ENCODE data around the gene RPS6KL1.

The RPS6KL1 gene

DNA sequence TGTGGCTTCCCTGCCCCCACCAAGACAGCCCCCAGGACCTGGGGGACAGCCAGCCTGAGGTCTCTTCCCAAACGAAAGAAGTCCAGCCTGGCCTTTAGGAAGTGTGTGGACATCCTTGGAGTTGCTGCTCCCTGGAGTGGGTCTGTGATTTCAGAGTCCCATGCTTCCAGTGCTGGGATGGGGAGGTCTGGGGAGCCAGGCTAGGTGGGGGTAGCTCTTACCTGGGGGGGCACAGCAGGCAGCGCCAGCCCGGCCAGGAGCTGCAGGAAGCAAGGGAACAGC, 31.8 kb upstream of the RPS6KL1 start (continued):
- TF ChIP-seq, protein P1, sequence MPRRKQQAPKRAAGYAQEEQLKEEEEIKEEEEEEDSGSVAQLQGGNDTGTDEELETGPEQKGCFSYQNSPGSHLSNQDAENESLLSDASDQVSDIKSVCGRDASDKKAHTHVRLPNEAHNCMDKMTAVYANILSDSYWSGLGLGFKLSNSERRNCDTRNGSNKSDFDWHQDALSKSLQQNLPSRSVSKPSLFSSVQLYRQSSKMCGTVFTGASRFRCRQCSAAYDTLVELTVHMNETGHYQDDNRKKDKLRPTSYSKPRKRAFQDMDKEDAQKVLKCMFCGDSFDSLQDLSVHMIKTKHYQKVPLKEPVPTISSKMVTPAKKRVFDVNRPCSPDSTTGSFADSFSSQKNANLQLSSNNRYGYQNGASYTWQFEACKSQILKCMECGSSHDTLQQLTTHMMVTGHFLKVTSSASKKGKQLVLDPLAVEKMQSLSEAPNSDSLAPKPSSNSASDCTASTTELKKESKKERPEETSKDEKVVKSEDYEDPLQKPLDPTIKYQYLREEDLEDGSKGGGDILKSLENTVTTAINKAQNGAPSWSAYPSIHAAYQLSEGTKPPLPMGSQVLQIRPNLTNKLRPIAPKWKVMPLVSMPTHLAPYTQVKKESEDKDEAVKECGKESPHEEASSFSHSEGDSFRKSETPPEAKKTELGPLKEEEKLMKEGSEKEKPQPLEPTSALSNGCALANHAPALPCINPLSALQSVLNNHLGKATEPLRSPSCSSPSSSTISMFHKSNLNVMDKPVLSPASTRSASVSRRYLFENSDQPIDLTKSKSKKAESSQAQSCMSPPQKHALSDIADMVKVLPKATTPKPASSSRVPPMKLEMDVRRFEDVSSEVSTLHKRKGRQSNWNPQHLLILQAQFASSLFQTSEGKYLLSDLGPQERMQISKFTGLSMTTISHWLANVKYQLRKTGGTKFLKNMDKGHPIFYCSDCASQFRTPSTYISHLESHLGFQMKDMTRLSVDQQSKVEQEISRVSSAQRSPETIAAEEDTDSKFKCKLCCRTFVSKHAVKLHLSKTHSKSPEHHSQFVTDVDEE (CRISPR knock-in tag; IDR thresholded peaks at IDR 0.05) = no peak
- TF ChIP-seq ZC3H10 (CRISPR knock-in tag; IDR thresholded peaks at IDR 0.05) (no peak), TOX (CRISPR knock-in tag; IDR thresholded peaks at IDR 0.05; ENCODE audit: borderline replicate concordance) (no peak)

DNA sequence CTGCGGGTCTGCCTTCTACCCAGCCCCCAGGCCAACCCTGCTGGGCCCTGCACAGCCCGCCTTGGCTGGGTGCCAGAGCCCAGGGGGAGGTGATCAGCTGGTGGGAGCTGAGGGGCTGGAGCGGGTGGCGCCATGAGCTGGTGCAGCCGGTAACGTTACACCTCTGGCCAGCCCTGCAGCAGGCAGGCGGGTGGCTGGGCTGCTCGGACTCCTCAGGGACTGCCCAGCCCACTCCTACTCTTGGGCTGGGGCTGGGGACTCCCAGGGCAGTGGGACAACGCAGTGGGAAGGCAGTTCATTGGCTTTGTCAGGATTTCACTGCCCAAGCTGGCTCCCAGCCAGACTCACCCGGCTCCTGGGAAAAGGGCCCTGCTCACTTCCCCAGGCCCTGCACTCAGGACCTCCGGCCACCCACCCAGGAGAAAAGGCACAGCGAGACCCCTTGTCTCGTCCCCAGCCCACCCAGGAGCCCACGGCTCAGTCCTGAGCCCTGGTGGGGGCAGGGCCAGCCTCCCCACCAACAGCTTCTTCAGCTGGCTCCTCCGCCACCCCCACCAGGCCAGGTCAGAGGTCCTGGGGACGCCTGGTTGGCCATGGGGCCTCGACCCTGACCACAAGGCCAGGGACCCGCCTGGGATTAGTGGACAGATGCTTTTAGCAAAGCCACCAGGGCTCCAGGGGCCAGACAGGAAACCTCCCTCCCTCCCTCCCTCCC, 31.3 kb upstream of the RPS6KL1 start:
- TF ChIP-seq ZFP3 (CRISPR knock-in tag; IDR thresholded peaks at IDR 0.05) (no peak), RARB (CRISPR knock-in tag; IDR thresholded peaks at IDR 0.05) (no peak)

DNA sequence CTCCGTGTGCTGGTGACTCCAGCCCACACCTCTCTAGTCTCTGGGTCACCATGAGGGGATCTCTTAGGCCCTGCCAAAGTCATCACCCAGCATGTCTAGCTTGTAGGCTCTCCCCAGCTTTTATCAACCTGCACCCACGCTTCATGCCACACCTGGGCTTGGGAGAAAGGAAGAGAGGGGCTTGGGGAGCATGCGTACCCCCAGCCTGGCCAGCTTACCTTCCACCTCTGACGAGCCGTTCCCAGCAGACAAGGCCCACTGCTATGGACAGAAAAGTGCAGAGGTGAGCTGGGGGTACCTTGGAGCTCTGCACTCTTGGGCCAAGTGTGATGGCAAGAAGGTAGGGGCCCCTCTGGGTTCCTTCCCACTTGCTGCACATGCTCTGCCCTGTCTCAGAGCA, 30.6 kb upstream of the RPS6KL1 start:
- no peak for ATAC-seq
- no peak for TF ChIP-seq GLIS3 (CRISPR knock-in tag; IDR thresholded peaks at IDR 0.05)
- TF ChIP-seq CSDC2 (CRISPR knock-in tag; IDR thresholded peaks at IDR 0.05) = no peak
- TF ChIP-seq, protein P2, sequence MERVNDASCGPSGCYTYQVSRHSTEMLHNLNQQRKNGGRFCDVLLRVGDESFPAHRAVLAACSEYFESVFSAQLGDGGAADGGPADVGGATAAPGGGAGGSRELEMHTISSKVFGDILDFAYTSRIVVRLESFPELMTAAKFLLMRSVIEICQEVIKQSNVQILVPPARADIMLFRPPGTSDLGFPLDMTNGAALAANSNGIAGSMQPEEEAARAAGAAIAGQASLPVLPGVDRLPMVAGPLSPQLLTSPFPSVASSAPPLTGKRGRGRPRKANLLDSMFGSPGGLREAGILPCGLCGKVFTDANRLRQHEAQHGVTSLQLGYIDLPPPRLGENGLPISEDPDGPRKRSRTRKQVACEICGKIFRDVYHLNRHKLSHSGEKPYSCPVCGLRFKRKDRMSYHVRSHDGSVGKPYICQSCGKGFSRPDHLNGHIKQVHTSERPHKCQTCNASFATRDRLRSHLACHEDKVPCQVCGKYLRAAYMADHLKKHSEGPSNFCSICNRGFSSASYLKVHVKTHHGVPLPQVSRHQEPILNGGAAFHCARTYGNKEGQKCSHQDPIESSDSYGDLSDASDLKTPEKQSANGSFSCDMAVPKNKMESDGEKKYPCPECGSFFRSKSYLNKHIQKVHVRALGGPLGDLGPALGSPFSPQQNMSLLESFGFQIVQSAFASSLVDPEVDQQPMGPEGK (CRISPR knock-in tag; IDR thresholded peaks at IDR 0.05; ENCODE audit: borderline replicate concordance) = no peak
- TF ChIP-seq ZFP30 (CRISPR knock-in tag; IDR thresholded peaks at IDR 0.05) = no peak
- no peak for TF ChIP-seq ISL1 (CRISPR knock-in tag; IDR thresholded peaks at IDR 0.05)
- no peak for TF ChIP-seq PPARA (CRISPR knock-in tag; IDR thresholded peaks at IDR 0.05; ENCODE audit: borderline replicate concordance)

More for the DNA sequence above, 31.3 kb upstream of the RPS6KL1 start:
- ATAC-seq = peak; percentile 38

DNA sequence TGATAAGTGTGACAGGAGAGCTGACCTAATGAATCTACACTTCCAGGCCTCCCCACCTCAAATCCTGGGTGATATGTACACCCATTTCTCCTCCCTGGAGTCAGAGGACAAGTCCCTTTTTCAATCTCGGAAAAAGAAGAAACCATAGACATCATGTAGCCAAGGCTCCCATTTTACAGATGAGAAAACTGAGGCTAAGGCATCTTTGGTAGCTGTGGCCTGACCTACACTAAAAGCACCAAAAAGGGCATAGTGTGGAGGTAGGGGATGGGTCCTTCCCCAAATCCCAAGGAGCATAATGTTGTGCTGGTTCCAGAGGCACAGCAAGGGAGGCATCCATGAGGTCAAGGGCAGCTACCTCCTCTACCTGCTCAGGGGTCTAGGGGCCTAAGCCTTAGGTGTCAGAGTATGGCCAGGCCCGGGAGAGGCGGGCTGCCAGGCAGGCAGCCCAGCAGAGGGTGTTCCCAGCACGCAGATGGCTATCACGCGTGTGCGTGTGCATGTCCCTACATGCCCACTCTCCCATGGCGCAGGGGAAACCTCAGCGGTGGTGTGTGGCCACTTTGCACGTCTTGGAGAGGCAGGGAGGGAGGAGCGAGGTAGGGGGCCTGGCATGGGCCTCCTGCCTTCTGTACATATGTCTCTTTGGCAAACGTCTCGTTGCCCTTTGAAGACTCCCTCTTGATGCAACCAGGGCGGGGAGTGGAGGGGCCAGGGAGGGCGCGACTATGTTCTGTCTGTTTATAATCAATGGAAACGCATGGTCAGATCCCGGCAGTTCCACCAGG, 29.8 kb upstream of the RPS6KL1 start:
- ATAC-seq = no peak
- no peak for TF ChIP-seq ESRRG (CRISPR knock-in tag; IDR thresholded peaks at IDR 0.05)
- TF ChIP-seq ZNF565 (CRISPR knock-in tag; conservative IDR thresholded peaks at IDR 0.05; ENCODE audit: low read depth) = no peak
- no peak for TF ChIP-seq TCF4 (CRISPR knock-in tag; IDR thresholded peaks at IDR 0.05; ENCODE audit: borderline replicate concordance)
- TF ChIP-seq GLIS3 (CRISPR knock-in tag; IDR thresholded peaks at IDR 0.05) = no peak
- TF ChIP-seq BACH2 (CRISPR knock-in tag; IDR thresholded peaks at IDR 0.05; ENCODE audit: borderline replicate concordance) = no peak
- TF ChIP-seq TOX (CRISPR knock-in tag; IDR thresholded peaks at IDR 0.05; ENCODE audit: borderline replicate concordance) = no peak
- TF ChIP-seq PPARA (CRISPR knock-in tag; IDR thresholded peaks at IDR 0.05; ENCODE audit: borderline replicate concordance) = no peak

DNA sequence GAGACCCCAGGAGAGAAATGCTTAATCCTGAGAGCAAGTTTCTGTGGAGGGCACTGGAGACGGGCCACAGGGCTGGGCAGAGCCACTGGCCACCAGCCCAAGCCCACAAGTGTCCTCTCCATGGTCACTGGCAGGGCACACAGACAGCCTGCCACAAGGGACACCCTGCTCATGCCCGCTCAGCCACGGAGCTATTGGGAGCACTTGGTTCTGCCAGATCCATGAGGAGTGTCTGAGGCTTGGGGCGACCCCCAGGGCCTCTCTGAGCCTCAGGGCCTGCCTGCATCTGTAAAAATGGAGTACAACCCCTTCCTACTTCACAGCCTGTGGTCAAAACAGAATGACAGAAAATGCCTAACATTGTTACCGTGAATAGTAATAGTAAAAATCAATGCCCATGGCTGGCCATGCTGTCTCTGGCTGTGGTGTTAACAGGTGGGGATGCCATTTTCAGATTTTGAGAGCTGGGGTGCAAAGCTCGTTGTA, 29.2 kb upstream of the RPS6KL1 start:
- TF ChIP-seq ISL1 (CRISPR knock-in tag; IDR thresholded peaks at IDR 0.05) = no peak
- TF ChIP-seq ZNF8 (CRISPR knock-in tag; IDR thresholded peaks at IDR 0.05) = no peak
- TF ChIP-seq OSR1 (CRISPR knock-in tag; IDR thresholded peaks at IDR 0.05) = no peak
- TF ChIP-seq ZC3H10 (CRISPR knock-in tag; IDR thresholded peaks at IDR 0.05) = no peak
- no peak for TF ChIP-seq GLIS3 (CRISPR knock-in tag; IDR thresholded peaks at IDR 0.05)
- TF ChIP-seq ZNF565 (CRISPR knock-in tag; conservative IDR thresholded peaks at IDR 0.05; ENCODE audit: low read depth) = no peak
- no peak for TF ChIP-seq ESRRG (CRISPR knock-in tag; IDR thresholded peaks at IDR 0.05)
- no peak for ATAC-seq

DNA sequence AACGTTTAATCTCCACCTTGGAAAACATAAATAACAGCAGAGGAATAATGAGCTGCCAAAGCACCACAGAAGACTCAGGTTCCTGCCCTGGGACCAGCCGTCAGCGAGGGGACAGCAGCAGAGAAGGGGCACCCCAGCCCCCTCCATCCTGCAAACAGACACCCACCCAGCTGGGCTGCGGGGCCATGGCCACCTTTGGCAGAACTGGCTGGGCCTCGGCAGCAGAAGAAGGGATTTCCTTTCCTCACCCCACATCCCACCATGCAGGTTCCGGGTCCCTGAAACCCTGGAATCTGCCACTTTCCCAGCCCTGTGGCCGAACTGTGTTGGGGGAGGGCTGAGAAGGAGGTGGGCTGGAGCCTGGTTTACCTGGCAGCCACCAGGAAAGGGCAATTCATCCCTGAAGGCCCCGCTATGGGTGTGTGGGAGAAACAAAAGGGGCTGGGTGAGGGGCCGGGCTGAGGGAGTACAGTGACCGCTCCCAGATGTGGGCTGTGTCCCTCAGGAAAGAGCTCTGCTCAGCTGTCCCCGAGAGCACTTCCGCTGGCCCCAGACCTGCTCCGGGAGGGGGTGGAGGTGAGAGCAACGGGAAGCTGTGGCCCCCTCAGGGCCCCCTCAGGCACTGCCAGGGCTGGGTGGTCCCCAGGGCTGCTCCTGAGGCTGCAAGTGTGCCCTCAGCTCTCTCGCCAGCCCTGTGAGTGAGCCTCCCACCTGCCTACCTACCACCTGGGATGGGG, 28.6 kb upstream of the RPS6KL1 start:
- no peak for TF ChIP-seq ZFP30 (CRISPR knock-in tag; IDR thresholded peaks at IDR 0.05)
- no peak for TF ChIP-seq GLIS3 (CRISPR knock-in tag; IDR thresholded peaks at IDR 0.05)
- no peak for ATAC-seq

Measured in SK-N-SH treated with all-trans-retinoic acid at 6 μM for 48 hours (cell line).